Mucosa of rectum (tissue), 2 donors: Measurements from ENCODE around the gene GSG1.

Source experiments
- H3K27ac ChIP-seq, 2 donors: one replicate each; pipeline ENCODE4 v1.7.0; 2013; ENCODE audit warnings: inconsistent platforms in 2 of 2, low read depth in 2 of 2, low read length in 2 of 2
- H3K27me3 ChIP-seq, 2 donors: one replicate each; pipeline ENCODE4 v1.7.0; 2013; ENCODE audit warnings: low read length in 2 of 2; ENCODE audit not compliant: control insufficient read depth in 2 of 2, insufficient read depth in 2 of 2
- H3K36me3 ChIP-seq, 2 donors: one replicate each; pipeline ENCODE4 v1.7.0; 2013; ENCODE audit warnings: low read length in 2 of 2; ENCODE audit not compliant: control insufficient read depth in 2 of 2, insufficient read depth in 2 of 2
- H3K4me1 ChIP-seq, 2 donors: one replicate each; pipeline ENCODE4 v1.7.0; 2013; ENCODE audit warnings: low read length in 2 of 2, mild to moderate bottlenecking in 1 of 2; ENCODE audit not compliant: control insufficient read depth in 2 of 2, insufficient read depth in 2 of 2
- H3K4me3 ChIP-seq, 2 donors: one replicate each; pipeline ENCODE4 v1.7.0; 2013; ENCODE audit warnings: low read length in 2 of 2
- H3K9ac ChIP-seq, 2 donors: one replicate each; pipeline ENCODE4 v1.7.0; 2013; ENCODE audit warnings: low read length in 2 of 2, low read depth in 1 of 2, mild to moderate bottlenecking in 1 of 2
- H3K9me3 ChIP-seq, 2 donors: one replicate each; pipeline ENCODE4 v1.7.0; 2013; ENCODE audit warnings: low read length in 2 of 2; ENCODE audit not compliant: control insufficient read depth in 2 of 2
- donor health status: healthy.
- donor health status: Normal muscosa, but diverticular disease.

The GSG1 gene

GRCh38 chr12:13120413-13120812, 16.9 kb upstream of the GSG1 start:
- Histone ChIP-seq H3K27me3 (peaks cover 0 to 5% of the 10 kb centered on the region in 2 donors), H3K9ac (no peak overlapping the region), H3K9me3 (no peaks in the 10 kb centered on the region), H3K4me1 (no peaks in the 10 kb centered on the region), H3K27ac (no peak overlapping the region), H3K4me3 (no peak overlapping the region), H3K36me3 (no peaks in the 10 kb centered on the region)

GRCh38 chr12:13119826-13120225, 16.4 kb upstream of the GSG1 start:
- Histone ChIP-seq H3K4me3 (no peak overlapping the region), H3K9me3 (no peaks in the 10 kb centered on the region), H3K4me1 (no peaks in the 10 kb centered on the region), H3K9ac (no peak overlapping the region), H3K27ac (no peak overlapping the region), H3K36me3 (no peaks in the 10 kb centered on the region), H3K27me3 (peaks cover 0 to 7% of the 10 kb centered on the region in 2 donors)

- no peak overlapping the region for H3K9ac ChIP-seq
- H3K27me3 ChIP-seq: peaks cover 0 to 7% of the 10 kb centered on the region in 2 donors
- H3K4me1 ChIP-seq: no peaks in the 10 kb centered on the region
- H3K27ac ChIP-seq: no peak overlapping the region
- no peak overlapping the region for H3K4me3 ChIP-seq
- no peaks in the 10 kb centered on the region for H3K36me3 ChIP-seq
- no peaks in the 10 kb centered on the region for H3K9me3 ChIP-seq
Measured at GRCh38 chr12:13117029-13117428, 13.6 kb upstream of the GSG1 start.

- H3K9ac ChIP-seq: no peak overlapping the region
- H3K27ac ChIP-seq: no peak overlapping the region
- H3K36me3 ChIP-seq: no peaks in the 10 kb centered on the region
- no peaks in the 10 kb centered on the region for H3K9me3 ChIP-seq
- H3K4me1 ChIP-seq: no peaks in the 10 kb centered on the region
- no peak overlapping the region for H3K4me3 ChIP-seq
- H3K27me3 ChIP-seq: peaks cover 0 to 7% of the 10 kb centered on the region in 2 donors
Measured at GRCh38 chr12:13116259-13116658, 12.8 kb upstream of the GSG1 start.

- no peaks in the 10 kb centered on the region for H3K36me3 ChIP-seq
- no peaks in the 10 kb centered on the region for H3K9me3 ChIP-seq
- H3K27me3 ChIP-seq: peaks cover 0 to 7% of the 10 kb centered on the region in 2 donors
- no peak overlapping the region for H3K27ac ChIP-seq
- no peak overlapping the region for H3K9ac ChIP-seq
- no peak overlapping the region for H3K4me3 ChIP-seq
- no peaks in the 10 kb centered on the region for H3K4me1 ChIP-seq
Measured at GRCh38 chr12:13114251-13115052, 11.0 kb upstream of the GSG1 start.

GRCh38 chr12:13112968-13113367, 9.5 kb upstream of the GSG1 start:
- peaks cover 0 to 7% of the 10 kb centered on the region in 2 donors for H3K27me3 ChIP-seq
- H3K4me1 ChIP-seq: no peaks in the 10 kb centered on the region
- H3K36me3 ChIP-seq: no peaks in the 10 kb centered on the region
- H3K4me3 ChIP-seq: no peak overlapping the region
- no peak overlapping the region for H3K9ac ChIP-seq
- peaks cover 0 to 2% of the 10 kb centered on the region in 2 donors for H3K9me3 ChIP-seq
- H3K27ac ChIP-seq: no peak overlapping the region

- Histone ChIP-seq H3K9me3 (peaks cover 0 to 2% of the 10 kb centered on the region in 2 donors), H3K27ac (no peak overlapping the region), H3K36me3 (no peaks in the 10 kb centered on the region), H3K9ac (no peak overlapping the region), H3K4me1 (peaks cover 6 to 11% of the 10 kb centered on the region in 2 donors), H3K27me3 (no peaks in the 10 kb centered on the region), H3K4me3 (no peak overlapping the region)
Measured at GRCh38 chr12:13106666-13107065, 3.2 kb upstream of the GSG1 start.

- peaks cover 9 to 15% of the 10 kb centered on the region in 2 donors for H3K4me1 ChIP-seq
- H3K9me3 ChIP-seq: peaks cover 0 to 2% of the 10 kb centered on the region in 2 donors
- no peak overlapping the region for H3K9ac ChIP-seq
- H3K27me3 ChIP-seq: no peaks in the 10 kb centered on the region
- no peak overlapping the region for H3K4me3 ChIP-seq
- no peak overlapping the region for H3K27ac ChIP-seq
- no peaks in the 10 kb centered on the region for H3K36me3 ChIP-seq
Measured at GRCh38 chr12:13105781-13106180, 2.3 kb upstream of the GSG1 start.

GRCh38 chr12:13104409-13104808, 942 bp upstream of the GSG1 start:
- H3K9ac ChIP-seq: no peak overlapping the region
- no peak overlapping the region for H3K4me3 ChIP-seq
- H3K27ac ChIP-seq: no peak overlapping the region
- H3K9me3 ChIP-seq: peaks cover 0 to 2% of the 10 kb centered on the region in 2 donors
- H3K4me1 ChIP-seq: peaks cover 11 to 24% of the 10 kb centered on the region in 2 donors
- no peaks in the 10 kb centered on the region for H3K27me3 ChIP-seq
- no peaks in the 10 kb centered on the region for H3K36me3 ChIP-seq

GRCh38 chr12:13102461-13103195, 839 bp downstream of the GSG1 start:
- peaks cover 22 to 42% of the 10 kb centered on the region in 2 donors for H3K4me1 ChIP-seq
- H3K27ac ChIP-seq: peak overlapping the region; percentile 78 to 85
- no peaks in the 10 kb centered on the region for H3K27me3 ChIP-seq
- no peaks in the 10 kb centered on the region for H3K36me3 ChIP-seq
- H3K4me3 ChIP-seq: no peak overlapping the region
- H3K9ac ChIP-seq: peak overlapping the region in 1 of 2 donors; percentile 70
- H3K9me3 ChIP-seq: no peaks in the 10 kb centered on the region
